AG08396 (cell line): ENCODE data around the gene GOLGA6L2.
"Not testable (repeated sequence)": the region's sequence is repeated elsewhere in the genome, so short reads cannot be mapped to it uniquely, and the experiment has no call there.

Experiments used
- DNase-seq: peaks from one replicate; pipeline ENCODE4 v3.0.0; 2012; ENCODE audit warnings: low spot score, mixed read lengths

The GOLGA6L2 gene, protein sequence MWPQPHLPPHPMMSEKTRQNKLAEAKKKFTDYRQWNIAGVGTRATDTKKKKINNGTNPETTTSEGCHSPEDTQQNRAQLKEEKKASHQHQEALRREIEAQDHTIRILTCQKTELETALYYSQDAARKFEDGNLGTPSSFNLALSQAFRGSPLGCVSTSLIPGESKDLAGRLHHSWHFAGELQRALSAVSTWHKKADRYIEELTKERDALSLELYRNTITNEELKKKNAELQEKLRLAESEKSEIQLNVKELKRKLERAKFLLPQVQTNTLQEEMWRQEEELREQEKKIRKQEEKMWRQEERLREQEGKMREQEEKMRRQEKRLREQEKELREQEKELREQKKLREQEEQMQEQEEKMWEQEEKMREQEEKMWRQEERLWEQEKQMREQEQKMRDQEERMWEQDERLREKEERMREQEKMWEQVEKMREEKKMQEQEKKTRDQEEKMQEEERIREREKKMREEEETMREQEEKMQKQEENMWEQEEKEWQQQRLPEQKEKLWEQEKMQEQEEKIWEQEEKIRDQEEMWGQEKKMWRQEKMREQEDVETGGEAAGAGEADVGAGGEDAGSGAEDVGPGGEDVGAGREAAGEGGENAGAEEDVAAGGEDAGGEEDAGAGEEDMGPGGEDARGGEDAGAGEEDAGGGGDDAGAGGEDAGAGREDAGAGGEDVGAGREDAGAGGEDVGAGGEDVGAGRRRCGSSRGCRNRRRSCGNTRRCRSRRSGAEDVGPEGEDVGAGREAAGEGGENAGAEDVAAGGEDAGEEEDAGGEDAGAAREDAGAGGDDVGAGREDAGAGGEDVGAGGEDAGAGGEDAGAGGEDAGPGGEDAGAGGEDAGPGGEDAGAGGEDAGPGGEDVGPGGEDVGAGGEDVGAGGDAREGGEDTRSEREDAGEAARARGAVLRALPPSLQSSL

DNA sequence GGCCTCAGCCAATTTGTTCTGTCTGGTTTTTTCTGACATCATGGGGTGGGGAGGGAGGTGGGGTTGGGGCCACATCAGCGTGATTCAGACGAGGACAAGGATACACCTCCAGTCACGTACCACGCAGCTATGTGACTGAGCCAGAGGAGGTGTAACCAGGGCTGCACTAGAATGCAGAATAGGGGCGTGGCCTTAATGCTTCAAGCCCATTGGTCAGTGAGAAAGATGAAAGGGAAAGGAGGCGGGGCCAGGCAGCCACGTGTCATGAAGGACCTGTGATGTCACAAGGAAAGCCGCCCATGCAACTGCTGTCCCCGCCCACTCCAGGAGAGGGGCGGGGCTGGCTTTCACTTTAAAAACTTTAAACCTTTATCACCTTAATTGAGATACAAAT is at the start of gene GOLGA6L2:
Gene GOLGA6L2 (minus strand): TSS at position 137 of the 394 bp plus-strand sequence. CDS start 62 bp downstream, at position 75.
- no peak for DNase-seq

DNA sequence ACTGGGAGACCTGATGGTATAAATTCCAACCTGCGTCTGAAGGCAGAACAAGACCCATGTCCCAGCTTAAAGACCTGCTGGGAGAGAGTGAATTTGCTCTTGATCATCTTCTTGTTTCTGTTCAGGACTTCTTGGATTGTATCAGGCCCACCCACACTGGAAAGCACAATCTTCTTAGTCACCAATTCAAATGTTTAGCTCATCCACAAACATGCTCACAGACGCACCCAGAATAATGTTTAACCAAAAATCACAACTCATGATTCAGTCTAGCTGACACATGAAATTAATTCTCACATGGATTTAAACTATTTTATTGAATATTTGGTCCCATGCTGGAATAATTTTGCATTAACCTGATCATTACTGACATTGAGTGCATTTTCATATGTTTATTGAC is 37.8 kb upstream of the GOLGA6L2 start:
- no peak for DNase-seq

DNA sequence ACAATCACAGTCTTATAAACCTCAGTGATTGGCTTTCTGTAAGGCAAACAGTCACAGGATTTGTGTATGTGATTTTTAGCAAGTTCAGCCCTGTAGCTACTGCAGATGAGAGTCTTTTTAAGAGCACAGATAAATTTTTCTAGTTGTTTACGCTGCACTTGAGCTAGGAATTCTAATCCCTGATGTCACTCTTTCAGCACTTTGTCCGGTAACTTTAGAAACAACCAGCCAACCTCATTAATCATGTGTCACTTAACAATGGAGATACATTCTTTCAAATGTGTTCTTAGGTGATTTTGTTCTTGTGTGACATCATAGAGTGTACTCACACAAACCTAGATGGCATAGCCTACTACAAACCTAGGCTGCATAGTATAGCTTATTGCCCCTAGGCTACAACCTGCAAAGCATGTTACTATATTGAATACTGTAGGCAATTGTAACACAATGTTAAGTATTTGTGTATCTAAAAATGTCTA is 36.8 kb upstream of the GOLGA6L2 start:
- no peak for DNase-seq

DNA sequence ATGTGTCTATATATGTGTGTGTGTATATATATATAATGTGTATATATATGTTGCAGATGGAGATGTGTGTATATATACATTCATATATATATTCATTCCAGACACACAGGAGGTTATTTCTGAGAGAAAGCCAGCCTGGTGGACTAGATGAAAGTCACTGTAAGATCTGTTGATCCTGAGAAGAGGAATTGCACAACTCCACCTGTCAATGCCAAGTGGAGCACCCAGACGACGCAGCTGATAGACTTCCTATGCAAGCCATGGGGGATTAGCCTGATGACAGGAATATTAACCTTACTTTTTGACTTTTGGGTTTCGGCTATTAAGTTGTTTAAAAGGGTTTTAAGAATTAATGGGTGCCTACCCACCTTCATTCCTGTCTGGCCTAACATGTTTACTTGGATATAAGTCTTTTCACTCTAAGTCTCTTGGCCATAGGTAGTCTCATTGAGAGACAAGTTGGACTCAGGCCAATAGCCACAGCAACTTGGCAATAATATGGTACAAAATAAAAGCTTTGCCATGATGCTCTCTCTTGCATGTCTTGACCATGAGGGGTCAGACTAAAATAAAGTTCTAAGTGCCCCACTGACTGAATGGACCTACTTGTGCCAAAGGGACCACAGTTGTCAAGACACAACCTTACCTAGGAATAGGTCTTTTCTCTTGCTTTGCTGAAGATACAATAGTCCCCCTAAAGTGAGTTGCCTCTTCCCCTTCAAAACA is 35.9 kb upstream of the GOLGA6L2 start:
- no peak for DNase-seq

DNA sequence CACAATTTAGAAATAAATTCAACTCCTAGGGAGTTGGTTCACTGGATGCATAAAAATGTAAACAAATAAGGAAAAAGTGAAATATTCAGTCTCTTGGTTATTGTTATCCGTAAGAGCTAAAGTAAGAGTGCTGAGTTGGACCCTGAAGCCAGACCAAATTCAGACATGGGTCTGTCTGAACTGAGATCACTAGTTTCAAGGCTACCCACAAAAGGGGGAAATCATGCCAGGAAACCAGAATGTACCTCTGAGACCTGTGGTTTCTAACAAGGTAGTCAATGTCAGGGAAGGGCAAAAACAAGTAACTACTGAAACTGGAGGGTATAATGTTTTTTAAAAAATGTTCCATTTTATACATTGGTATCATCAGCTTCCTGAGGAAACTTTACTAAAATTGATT is 35.2 kb upstream of the GOLGA6L2 start:
- no peak for DNase-seq

DNA sequence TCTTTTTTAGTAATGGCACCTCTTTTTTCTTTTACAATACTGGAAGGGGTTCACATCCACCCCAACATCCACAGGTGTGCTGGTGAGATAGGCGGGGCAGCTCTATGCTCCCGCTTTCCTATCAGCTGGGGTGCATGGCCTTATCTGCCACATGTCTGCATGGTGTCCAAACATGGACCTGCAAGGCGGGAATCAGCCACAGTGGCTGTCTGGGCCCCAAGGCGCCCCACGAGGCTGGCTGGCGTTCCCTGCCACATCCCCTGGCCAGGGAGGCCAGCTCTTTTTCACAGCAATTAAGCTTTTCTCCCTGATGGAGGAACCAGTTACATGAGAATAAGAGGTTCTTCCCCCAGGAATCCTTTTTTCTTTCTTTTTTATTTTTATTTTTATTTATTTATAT is 30.9 kb upstream of the GOLGA6L2 start:
- no peak for DNase-seq

DNA sequence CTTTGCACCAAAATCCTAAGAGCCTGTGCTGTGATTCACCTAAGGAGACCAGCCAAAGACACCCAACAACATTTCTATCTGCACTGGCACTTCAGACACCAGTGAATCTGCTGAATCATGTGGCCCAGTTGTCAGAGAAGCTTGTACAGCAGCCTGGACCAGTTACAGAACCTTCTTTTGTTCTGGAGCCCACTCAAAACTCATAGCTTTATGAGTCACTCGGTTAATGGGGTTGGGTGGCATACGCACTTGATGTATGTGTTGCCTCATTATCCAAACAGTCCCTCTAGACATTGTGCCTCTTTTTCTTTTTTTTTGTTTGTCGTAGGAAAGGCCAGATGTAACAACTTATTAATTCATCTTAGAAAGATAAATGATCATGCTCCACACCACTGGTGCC is 25.6 kb upstream of the GOLGA6L2 start:
- no peak for DNase-seq

DNA sequence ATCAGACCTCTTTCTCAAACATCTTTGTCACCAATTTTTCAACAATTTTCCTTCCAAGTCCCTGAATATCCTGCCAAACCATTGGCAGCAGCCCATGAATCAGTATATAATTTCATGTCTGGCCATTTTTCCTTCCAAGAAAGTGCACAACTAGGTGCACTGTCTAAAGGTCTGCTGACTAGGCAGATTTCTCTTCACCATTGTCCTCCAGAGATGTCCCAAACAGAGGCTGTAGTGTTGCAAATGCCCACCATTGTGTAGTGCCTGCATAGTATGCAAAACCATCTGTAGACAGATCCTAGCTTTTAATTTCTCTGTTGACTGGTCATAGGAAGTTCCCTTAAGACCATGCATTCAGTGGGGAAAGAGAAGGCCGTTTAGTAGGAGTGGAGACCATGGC is 25.0 kb upstream of the GOLGA6L2 start:
- no peak for DNase-seq

DNA sequence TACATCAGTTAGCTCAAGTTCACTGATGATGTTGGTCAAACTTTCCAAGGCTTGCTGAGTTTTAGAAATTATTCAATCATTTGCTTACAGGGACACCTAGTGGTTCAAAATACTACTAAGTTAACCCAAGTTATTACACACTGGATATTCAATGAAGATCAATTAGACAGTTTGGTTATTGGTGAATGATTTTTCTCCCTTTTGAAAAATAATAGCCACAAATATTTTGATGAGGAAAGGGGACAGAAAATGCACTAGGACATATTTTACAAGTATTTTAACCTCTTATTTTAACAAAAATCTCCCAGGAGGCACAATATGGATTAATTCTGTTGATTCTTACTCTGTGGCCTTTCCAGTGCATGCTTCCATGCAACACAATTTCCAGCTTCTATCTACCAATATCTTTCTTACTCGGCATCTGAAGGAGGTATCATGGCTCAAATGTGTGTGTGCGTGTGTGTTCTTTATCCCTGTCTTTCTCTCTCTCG is 20.1 kb upstream of the GOLGA6L2 start:
- DNase-seq = peak; percentile 27

DNA sequence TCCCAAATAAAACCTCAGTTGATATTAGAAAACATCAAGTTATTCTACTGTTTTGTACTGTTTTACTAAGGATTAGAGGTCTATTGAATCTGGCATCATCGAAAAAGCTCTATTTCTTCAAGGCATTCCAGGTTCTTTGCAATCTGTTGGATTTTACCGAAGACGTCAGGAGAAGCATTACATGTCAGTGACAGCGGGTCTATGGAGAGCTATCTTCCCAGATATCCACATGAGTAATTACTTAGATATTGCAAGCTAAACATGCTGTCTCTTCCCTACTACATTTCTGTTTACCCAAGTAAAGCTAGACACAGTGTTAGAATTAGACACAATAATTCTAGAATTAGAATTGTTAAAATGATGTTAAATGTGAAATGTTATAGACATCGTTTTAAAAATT is 10.8 kb upstream of the GOLGA6L2 start:
- DNase-seq = no peak

DNA sequence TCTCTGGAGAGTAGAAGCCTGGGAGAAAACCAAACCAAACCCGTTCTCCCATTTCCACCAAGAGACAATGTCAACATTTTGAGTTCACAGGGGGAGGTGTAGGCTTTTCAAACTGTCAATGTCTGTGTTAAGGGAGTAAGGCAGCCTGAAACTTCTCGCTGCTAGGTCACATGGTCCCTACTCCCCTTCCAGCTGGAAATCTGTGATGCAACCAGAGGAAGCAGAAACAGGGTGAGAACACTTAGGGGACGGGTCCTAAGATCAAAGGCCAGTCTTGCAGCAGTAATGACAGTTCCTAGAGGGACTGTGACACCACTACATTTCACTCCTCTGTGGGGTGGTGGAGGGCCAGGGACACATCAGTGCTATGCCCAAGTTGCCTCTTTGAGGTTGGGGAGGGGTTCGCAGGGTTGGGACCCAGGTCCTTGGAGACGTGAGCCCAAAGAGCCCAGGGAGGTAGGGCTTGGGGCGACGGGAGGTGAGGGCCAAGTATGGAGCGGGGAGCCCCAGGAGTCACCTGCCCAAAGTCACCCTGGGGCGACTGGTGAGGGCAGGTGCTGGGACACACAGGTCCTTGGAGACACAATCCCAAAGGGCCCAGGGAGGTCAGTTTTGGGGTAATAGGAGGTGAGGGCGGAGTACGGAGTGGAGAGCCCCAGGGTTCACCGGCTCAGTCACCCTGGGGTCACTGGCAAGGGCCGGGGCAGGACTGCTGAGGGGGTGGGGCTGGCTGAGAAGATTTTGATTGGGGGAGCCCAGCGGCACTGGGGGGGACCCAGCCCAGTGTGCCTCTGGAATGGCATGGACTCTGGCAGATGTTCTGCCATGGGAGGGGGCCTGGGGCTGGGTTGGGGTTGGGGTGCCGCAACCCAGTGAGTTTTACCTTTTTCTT is 582 bp downstream of the GOLGA6L2 start:
- no peak for DNase-seq

DNA sequence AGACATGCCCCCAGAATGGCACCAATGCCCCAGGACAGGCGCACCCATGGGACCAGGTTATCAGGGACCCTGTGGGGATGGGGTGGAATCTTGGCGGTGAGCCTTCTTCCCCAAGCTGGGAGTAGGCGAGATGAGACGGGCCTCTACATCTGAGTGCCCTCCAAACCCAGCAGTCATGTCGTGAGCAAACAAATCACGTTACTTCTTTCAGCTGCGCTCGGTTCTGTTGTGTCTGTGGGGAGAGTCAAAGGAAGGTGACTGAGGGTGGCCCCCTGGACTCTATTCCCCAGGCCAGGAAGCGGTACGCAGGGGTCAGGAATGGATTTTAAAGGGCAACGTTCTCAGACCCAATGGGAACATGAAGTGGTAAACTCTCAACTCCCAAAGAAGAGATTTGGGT is 2.8 kb downstream of the GOLGA6L2 start:
- no peak for DNase-seq

DNA sequence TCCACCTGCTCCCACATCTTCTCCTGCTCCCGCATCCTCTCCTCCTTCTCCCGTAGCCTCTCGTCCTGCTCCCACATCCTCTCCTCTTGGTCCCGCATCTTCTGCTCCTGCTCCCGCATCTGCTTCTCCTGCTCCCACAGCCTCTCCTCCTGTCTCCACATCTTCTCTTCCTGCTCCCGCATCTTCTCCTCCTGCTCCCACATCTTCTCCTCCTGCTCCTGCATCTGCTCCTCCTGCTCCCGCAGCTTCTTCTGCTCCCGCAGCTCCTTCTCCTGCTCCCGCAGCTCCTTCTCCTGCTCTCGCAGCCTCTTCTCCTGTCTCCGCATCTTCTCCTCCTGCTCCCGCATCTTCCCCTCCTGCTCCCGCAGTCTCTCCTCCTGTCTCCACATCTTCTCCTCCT is 5.8 kb downstream of the GOLGA6L2 start:
- no peak for DNase-seq

DNA sequence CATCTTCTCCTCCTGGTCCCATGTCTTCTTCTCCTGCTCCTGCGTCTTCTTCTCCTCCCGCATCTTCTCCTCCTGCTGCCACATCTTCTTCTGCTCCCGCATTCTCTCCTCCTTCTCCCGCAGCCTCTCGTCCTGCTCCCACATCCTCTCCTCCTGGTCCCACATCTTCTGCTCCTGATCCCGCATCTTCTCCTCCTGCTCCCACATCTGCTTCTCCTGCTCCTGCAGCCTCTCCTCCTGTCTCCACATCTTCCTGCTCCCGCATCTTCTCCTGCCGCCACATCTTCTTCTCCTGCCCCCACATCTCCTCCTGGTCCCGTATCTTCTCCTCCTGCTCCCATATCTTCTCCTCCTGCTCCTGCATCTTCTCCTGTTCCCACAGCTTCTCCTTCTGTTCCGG is 6.4 kb downstream of the GOLGA6L2 start:
- DNase-seq = no peak

DNA sequence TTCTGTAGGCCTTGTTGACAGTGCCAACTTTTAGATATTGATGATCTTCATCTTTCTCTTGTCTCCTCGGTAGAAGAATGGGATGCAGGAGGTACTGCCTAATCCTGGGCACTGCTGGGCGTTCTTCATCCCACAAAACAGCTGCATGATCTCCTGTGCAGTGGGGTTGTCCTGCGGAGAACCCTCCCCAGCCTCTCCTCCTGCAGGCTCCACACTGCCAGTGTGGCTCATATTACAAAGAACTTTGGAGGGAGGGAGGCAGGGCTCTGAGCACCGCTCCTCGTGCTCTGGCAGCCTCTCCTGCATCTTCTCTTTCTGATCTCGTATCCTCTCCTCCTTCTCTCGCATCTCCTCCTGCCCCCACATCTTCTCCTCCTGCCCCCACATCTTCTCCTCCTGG is 7.5 kb downstream of the GOLGA6L2 start:
- no peak for DNase-seq

DNA sequence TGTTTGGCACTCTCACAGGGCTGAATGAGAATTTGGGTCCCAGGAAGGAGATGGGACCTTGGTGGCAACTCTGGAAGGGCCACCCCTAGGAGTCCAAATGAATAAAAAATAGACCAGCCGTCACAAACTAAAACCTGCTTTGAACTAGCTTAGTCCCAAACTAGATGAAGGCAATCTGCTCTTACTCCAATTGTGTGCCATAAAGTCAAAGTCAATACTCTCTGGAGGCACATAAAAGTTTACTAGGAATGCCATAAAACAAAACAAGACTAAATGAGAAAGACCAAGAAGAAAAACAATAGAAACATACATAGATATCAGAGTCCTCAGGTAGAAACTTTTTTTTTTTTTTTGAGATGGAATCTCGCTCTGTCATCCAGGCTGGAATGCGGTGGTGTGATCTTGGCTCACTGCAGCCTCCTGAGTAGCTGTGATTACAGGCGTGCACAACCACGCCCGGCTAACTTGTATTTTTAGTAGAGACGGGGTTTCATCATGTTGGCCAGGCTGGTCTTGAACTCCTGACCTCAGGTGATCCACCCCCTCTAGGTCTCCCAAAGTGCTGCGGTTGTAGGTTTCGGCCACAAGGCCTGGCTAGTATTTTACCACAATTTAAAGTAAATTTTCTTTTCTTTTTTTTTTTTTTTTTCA is 8.1 kb downstream of the GOLGA6L2 start:
- DNase-seq = no peak

DNA sequence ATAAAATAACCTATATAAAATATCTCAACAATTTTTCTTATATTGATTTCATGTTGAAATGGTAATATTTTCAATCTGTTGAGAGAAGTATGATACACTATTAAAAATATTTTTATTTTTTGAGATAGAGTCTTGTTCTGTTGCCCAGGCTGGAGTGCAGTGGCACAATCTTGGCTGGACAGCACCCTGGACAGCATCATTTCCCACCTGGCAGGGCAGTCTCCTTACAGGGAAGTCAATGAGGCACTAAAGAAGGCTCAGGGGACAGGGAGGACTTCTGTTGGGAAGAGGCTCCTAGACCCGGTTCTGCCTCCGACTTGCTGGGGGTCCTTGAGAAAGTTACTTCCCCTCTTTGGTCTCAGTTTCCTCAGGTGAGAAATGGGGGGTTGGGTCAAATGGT is 9.4 kb downstream of the GOLGA6L2 start:
- no peak for DNase-seq

DNA sequence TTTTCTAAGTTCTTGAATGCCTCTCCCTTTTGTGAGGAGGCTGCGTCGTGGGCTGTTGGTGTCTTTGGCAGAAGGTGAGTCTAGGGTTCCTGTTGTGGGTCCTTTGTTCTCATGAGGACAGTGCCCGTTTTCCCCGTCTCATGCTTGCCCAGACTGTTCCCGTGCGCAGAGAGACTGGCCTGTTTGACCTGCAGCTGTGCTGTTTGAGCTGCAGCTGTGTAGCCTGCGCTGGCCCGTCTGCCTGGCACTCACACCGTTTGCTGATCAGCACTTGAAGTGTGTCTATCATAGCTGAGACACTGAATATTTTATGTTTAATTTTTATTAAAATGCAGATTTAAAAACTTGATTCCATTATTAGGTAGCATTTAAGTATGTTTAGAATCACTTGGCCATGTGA is 9.9 kb downstream of the GOLGA6L2 start:
- DNase-seq = no peak

DNA sequence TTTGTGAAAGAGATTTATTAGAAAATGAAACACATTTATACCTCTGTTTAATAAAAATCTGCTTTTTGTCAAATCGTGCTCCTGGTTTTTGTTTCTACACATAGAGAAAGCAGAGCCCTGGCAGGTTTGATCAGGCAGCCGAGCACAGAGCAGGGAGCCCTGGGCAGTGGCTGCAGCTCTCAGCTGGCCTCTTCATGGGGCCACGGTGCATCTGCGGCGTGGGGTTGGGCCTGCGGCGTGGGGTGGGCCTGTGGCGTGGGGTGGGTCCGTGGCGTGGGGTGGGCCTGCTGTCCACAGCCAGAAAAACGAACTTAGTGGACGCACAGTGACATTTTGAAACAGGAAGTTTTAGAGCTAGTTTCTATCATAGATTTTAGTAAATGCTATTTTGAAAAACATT is 10.6 kb downstream of the GOLGA6L2 start:
- no peak for DNase-seq

DNA sequence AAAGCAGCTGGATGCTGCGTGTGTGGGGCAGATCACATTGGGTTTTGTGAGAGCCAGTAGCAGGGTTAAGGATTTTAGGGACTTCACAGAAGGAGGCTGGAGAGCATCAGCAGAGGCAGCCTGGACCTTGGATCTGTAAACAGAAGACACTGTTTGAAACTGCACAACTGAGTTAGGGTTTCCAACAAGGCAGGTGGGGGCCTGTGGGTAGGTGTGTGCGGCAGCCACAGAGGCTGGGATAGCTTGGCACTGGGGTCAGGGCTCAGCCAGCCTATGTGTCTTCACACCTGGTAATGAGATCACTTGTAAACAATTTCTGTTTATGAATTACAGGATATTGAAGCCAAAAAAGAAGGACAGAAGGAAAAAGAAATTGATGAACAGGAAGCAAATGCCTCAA is 12.3 kb downstream of the GOLGA6L2 start:
- not testable (repeated sequence) for DNase-seq

DNA sequence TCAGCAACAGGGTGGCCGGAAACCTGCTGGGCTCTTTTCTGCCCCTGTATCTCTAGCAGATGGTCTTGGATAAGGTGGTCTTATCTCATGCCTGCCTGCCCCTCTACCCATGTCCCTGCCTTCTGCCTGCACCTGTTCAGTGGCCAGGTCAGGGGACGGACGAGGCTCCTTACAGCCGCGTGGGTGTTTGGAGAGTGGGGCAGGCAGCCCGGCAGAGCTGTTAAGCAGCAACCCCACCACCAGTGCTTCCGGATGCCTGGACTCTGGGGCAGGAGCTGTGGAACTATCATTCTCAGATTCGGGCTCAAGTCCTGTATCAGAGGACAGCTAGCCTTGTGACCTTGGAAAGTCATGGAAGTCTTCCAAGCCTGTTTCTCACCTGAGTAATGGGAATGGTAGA is 21.7 kb downstream of the GOLGA6L2 start:
- DNase-seq = not testable (repeated sequence)
